Prostate gland (tissue), 2 donors: ENCODE measurements around the gene CYP46A1.

ENCODE experiments used
- CTCF ChIP-seq, 4 experiments: fragments of 200-600 bp in 2 of 4; fragments of 450-650 bp in 2 of 4; sonication (generic) in 2 of 4; IDR thresholded peaks; 1 replicate in 3 of 4; 2 replicates in 1 of 4; pipeline ENCODE4 v1.5.1; 2016 to 2019; ENCODE audit warnings: antibody characterized with exemption in 4 of 4, mild to moderate bottlenecking in 2 of 4, moderate library complexity in 2 of 4
- POLR2A ChIP-seq: fragments of 450-650 bp; IDR thresholded peaks from one replicate; pipeline ENCODE4 v1.6.1; 2016; ENCODE audit warnings: antibody characterized with exemption, mild to moderate bottlenecking
- POLR2AphosphoS5 ChIP-seq: sonication (generic); formaldehyde crosslinking; IDR thresholded peaks from one replicate; pipeline ENCODE4 v1.6.1; 2017; ENCODE audit warnings: antibody characterized with exemption

GRCh38 chr14:99768381-99768780 is 84.3 kb downstream of the CYP46A1 start:
- TF ChIP-seq CTCF (IDR thresholded peaks at IDR 0.05) = no peak
- TF ChIP-seq POLR2A = no peak
- TF ChIP-seq POLR2AphosphoS5 = no peak
